Measurements from ENCODE around the gene LDLRAD4. TPM values are rescaled to one million over a fixed set of nuclear protein-coding genes. Genes with fewer than 3 reads are reported as not detected.

The LDLRAD4 gene
- total and polyA plus RNA-seq, 9 of the 15 experiments (the other 6 are each of a cell fraction or from before 2014, with no cell fraction given) = 0.01 TPM; not detected in 8

DNA sequence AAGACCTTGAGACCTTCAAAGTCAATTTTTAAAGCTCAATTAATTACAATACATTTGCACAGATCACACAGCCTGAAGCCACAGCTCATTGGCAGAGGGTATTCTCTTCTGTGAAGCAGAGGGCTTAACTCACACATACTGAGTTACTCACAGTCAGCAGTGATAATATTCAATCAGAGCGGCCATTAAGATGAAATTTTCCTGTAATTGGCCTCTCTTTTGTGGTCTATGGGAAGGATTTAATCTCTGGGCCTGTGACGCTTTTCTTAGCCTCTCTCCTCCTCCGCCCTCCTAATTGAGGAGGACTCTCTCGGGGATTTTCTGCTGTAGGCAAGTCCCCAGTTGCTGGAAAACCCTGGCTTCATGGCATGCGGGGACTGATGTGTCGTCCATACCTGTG lies 12.3 kb upstream of the LDLRAD4 start:
- WGBS (ENCODE audit: insufficient coverage, low coverage, missing lambda C conversion rate) = 0% methylated on average over 6 of the region's 6 CpGs
- ATAC-seq = no peak
- H3K4me1 ChIP-seq (replicated peaks in 1 of 2; ENCODE audit: control insufficient read depth in 2 of 2, insufficient read depth in 2 of 2, low read length in 2 of 2) = no peaks in the 10 kb centered on the region
- no peak overlapping the region for H3K4me2 ChIP-seq (ENCODE audit: insufficient read depth, low read length)
- TF ChIP-seq ZFPM2 (CRISPR knock-in tag; IDR thresholded peaks at IDR 0.05) = no peak
- TF ChIP-seq FOXK2 (conservative IDR thresholded peaks at IDR 0.05 in 1 of 2, IDR thresholded peaks at IDR 0.05 in 1 of 2; ENCODE audit: low read depth in 2 of 2) = no peak
- no peak for TF ChIP-seq ZNF431 (CRISPR knock-in tag; IDR thresholded peaks at IDR 0.05)
- TF ChIP-seq CTBP1 (IDR thresholded peaks at IDR 0.05; ENCODE audit: borderline replicate concordance) = no peak
- no peak for TF ChIP-seq MCM2 (IDR thresholded peaks at IDR 0.05; ENCODE audit: low read depth)
- TF ChIP-seq NBN (IDR thresholded peaks at IDR 0.05; ENCODE audit: low read depth) = no peak
- TF ChIP-seq, protein P1, sequence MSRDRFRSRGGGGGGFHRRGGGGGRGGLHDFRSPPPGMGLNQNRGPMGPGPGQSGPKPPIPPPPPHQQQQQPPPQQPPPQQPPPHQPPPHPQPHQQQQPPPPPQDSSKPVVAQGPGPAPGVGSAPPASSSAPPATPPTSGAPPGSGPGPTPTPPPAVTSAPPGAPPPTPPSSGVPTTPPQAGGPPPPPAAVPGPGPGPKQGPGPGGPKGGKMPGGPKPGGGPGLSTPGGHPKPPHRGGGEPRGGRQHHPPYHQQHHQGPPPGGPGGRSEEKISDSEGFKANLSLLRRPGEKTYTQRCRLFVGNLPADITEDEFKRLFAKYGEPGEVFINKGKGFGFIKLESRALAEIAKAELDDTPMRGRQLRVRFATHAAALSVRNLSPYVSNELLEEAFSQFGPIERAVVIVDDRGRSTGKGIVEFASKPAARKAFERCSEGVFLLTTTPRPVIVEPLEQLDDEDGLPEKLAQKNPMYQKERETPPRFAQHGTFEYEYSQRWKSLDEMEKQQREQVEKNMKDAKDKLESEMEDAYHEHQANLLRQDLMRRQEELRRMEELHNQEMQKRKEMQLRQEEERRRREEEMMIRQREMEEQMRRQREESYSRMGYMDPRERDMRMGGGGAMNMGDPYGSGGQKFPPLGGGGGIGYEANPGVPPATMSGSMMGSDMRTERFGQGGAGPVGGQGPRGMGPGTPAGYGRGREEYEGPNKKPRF (IDR thresholded peaks at IDR 0.05; ENCODE audit: low read depth, low read length) = no peak
- in situ Hi-C loops (cut with MboI) (no loop called here), intact Hi-C loops (cut with micrococcal nuclease) (no loop called here)
- FAIRE-seq = no peak
- ChIA-PET CTCF (ENCODE audit: low intra/inter-chr PET ratio) (no interaction called here), POLR2A (interaction anchor here (0.8 kb wide), 1 partner anchor 1656 kb away, joined by 4 read pairs; no protein-coding TSS in a partner anchor)
- H3K4me3 ChIP-seq = no peak overlapping the region
- no TSS peak for BruUV-seq (replicated peaks)
- no peak overlapping the region for H3K9ac ChIP-seq (ENCODE audit: insufficient read depth in 1 of 2, low read depth in 2 of 2, low read length in 2 of 2)
- no peaks in the 10 kb centered on the region for H3K36me3 ChIP-seq (ENCODE audit: control insufficient read depth, insufficient read depth, low read length)
- DNase-seq (ENCODE audit: extremely low read depth in 1 of 4, low spot score in 3 of 4) = no peak
- H3K27ac ChIP-seq (ENCODE audit: extremely low read depth, low read depth, low read length) = no peak overlapping the region
- no peaks in the 10 kb centered on the region for H4K20me1 ChIP-seq (replicated peaks; ENCODE audit: control insufficient read depth, insufficient read depth, low read length)
- H2AFZ ChIP-seq (ENCODE audit: low read depth, low read length) = no peak overlapping the region
- no peaks in the 10 kb centered on the region for H3K9me1 ChIP-seq (ENCODE audit: control insufficient read depth, insufficient read depth, low read length)
- H3K27me3 ChIP-seq (ENCODE audit: control insufficient read depth in 2 of 2, insufficient read depth in 2 of 2, low read length in 2 of 2) = peaks cover 7 to 17% of the 10 kb centered on the region in 2 experiments; a peak in 3 of 5 replicates
- no peaks in the 10 kb centered on the region for H3K9me3 ChIP-seq (replicated peaks; ENCODE audit: control insufficient read depth, insufficient read depth, low read depth, low read length)
- H3K79me2 ChIP-seq (ENCODE audit: control insufficient read depth, insufficient read depth, low read length) = no peaks in the 10 kb centered on the region

Data from K562 (cell line).